ENCODE results near the gene PPP3CA. TPM values are rescaled to one million over a fixed set of nuclear protein-coding genes. Genes with fewer than 3 reads are reported as not detected.

PPP3CA gene
- total and polyA plus RNA-seq, 2 of the 13 experiments (the other 11 are each of a cell fraction or from before 2014, with no cell fraction given) = 4.8 to 13.2 TPM

DNA sequence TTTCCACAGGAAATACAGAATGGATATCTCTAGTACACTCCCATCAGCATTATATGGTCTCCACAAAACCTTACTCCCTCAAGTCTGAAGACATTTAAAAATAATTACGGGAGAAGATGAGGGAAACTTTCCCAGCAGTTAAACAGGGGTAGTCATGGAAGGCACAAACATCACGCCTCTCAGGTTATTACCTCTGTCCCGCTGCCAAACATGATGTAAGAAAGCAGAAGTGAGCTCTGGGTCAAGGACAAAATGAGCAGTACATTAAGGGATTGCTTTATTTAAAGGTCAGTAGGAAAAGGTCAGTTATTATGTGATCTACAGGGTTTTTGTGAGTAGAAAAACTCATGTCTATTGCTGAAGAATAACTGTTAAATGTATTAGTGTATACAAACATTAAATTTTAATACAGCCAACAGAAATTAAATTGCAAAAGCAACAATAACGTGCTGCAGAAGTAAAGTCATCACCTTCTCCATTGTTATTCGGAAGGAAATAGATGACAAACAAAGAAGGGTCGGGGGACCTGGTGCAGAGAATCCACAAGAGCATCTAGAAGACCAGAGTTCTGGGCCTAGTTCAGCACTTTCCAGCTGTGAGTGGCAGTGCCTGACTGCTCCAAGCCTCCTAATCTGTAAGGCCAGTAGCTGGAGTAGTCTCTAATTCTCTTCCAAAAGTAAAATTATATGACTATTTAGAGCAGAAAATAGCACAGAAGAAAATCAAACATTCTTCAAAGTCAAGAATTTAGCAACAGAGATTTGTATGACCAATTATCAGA, 171.2 kb downstream of the PPP3CA start:
- no peaks in the 10 kb centered on the region for H4K20me1 ChIP-seq (ENCODE audit: insufficient read depth, low read length)
- no peak overlapping the region for H3K9ac ChIP-seq (ENCODE audit: insufficient read depth, low read depth, low read length)
- H3K4me2 ChIP-seq (ENCODE audit: low read depth, low read length) = no peak overlapping the region
- H3K9me3 ChIP-seq (ENCODE audit: low read length) = no peaks in the 10 kb centered on the region
- POLR2A ChIA-PET = no interaction called here
- CTCF ChIA-PET (ENCODE audit: low intra/inter-chr PET ratio, low total read pairs) = no interaction called here
- BruUV-seq (replicated peaks) = no TSS peak
- no peaks in the 10 kb centered on the region for H3K36me3 ChIP-seq (replicated peaks in 1 of 2; ENCODE audit: control insufficient read depth in 1 of 2, insufficient read depth in 2 of 2, low read length in 2 of 2)
- H3K27me3 ChIP-seq (ENCODE audit: control insufficient read depth in 1 of 2, insufficient read depth in 2 of 2, low read length in 2 of 2) = no peaks in the 10 kb centered on the region; a peak in 1 of 5 replicates
- ATAC-seq = peak; percentile 66; the same call in 2 of the 3 replicates
- FAIRE-seq = no peak
- H2AFZ ChIP-seq (ENCODE audit: low read length) = no peak overlapping the region
- no peaks in the 10 kb centered on the region for H3K79me2 ChIP-seq (ENCODE audit: insufficient read depth, low read length)
- in situ Hi-C loops (cut with HindIII; ENCODE audit: extremely low pct_ligation_motif_present, low pct_unique_long_range_greater_than_20kb) = no loop called here
- H3K27ac ChIP-seq (ENCODE audit: extremely low read length, insufficient read depth, low read length) = peak overlapping the region; percentile 26
- H3K4me1 ChIP-seq (ENCODE audit: insufficient read depth, low read length) = peaks cover 19% of the 10 kb centered on the region
- WGBS (ENCODE audit: low lambda C conversion rate) = 67% methylated on average over 6 of the region's 6 CpGs
- H3K4me3 ChIP-seq (replicated peaks in 1 of 3; ENCODE audit: insufficient read depth in 1 of 3, low read depth in 2 of 3, low read length in 3 of 3) = no peak overlapping the region
- intact Hi-C loops (cut with micrococcal nuclease; ENCODE audit: unreplicated experiment) = no loop called here
- DNase-seq (ENCODE audit: low spot score) = peak; percentile 55
- TF ChIP-seq SMARCC2 (IDR thresholded peaks at IDR 0.05) (no peak), HMG20B (CRISPR knock-in tag; conservative IDR thresholded peaks at IDR 0.05) (no peak), ZNF564 (CRISPR knock-in tag; IDR thresholded peaks at IDR 0.05) (no peak), HNRNPL (IDR thresholded peaks at IDR 0.05; ENCODE audit: low read depth, low read length) (no peak), ZNF333 (CRISPR knock-in tag; IDR thresholded peaks at IDR 0.05; ENCODE audit: borderline replicate concordance) (no peak), ZNF441 (CRISPR knock-in tag; IDR thresholded peaks at IDR 0.05; ENCODE audit: borderline replicate concordance) (no peak), ZNF34 (CRISPR knock-in tag; IDR thresholded peaks at IDR 0.05; ENCODE audit: borderline replicate concordance) (no peak), ZSCAN29 (CRISPR knock-in tag; conservative IDR thresholded peaks at IDR 0.05) (no peak), ZBTB26 (CRISPR knock-in tag; IDR thresholded peaks at IDR 0.05; ENCODE audit: borderline replicate concordance) (no peak), EP300 (IDR thresholded peaks at IDR 0.05; ENCODE audit: low read depth in 2 of 2, low read length in 2 of 2) (no peak; a peak in 1 of 4 replicates), EP300 (CRISPR knock-in tag; IDR thresholded peaks at IDR 0.05; ENCODE audit: borderline replicate concordance) (no peak), MED1 (CRISPR knock-in tag; IDR thresholded peaks at IDR 0.05) (no peak), ETV5 (CRISPR knock-in tag; IDR thresholded peaks at IDR 0.05; ENCODE audit: borderline replicate concordance) (no peak)
- TF ChIP-seq, protein P1, sequence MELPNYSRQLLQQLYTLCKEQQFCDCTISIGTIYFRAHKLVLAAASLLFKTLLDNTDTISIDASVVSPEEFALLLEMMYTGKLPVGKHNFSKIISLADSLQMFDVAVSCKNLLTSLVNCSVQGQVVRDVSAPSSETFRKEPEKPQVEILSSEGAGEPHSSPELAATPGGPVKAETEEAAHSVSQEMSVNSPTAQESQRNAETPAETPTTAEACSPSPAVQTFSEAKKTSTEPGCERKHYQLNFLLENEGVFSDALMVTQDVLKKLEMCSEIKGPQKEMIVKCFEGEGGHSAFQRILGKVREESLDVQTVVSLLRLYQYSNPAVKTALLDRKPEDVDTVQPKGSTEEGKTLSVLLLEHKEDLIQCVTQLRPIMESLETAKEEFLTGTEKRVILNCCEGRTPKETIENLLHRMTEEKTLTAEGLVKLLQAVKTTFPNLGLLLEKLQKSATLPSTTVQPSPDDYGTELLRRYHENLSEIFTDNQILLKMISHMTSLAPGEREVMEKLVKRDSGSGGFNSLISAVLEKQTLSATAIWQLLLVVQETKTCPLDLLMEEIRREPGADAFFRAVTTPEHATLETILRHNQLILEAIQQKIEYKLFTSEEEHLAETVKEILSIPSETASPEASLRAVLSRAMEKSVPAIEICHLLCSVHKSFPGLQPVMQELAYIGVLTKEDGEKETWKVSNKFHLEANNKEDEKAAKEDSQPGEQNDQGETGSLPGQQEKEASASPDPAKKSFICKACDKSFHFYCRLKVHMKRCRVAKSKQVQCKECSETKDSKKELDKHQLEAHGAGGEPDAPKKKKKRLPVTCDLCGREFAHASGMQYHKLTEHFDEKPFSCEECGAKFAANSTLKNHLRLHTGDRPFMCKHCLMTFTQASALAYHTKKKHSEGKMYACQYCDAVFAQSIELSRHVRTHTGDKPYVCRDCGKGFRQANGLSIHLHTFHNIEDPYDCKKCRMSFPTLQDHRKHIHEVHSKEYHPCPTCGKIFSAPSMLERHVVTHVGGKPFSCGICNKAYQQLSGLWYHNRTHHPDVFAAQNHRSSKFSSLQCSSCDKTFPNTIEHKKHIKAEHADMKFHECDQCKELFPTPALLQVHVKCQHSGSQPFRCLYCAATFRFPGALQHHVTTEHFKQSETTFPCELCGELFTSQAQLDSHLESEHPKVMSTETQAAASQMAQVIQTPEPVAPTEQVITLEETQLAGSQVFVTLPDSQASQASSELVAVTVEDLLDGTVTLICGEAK (IDR thresholded peaks at IDR 0.05) = no peak
- TF ChIP-seq, protein P1 (CRISPR knock-in tag; IDR thresholded peaks at IDR 0.05) = no peak
